H1 (cell line): ENCODE measurements around the gene PRRT2. TPM values are rescaled to one million over a fixed set of nuclear protein-coding genes. Genes with fewer than 3 reads are reported as not detected.

ENCODE experiments used
- BACH1 ChIP-seq: IDR thresholded peaks from 2 replicates; pipeline ENCODE4 v1.6.1; 2012; ENCODE audit warnings: low read length, improper control_type of control experiment
- MAFK ChIP-seq: IDR thresholded peaks from 2 replicates; pipeline ENCODE4 v1.6.1; 2012; ENCODE audit warnings: low read depth, mild to moderate bottlenecking, improper control_type of control experiment, low read length
- POU5F1 ChIP-seq: IDR thresholded peaks from 2 replicates; pipeline ENCODE4 v1.6.1; 2011; ENCODE audit warnings: low read depth, mild to moderate bottlenecking, low read length, moderate library complexity
- SIRT6 ChIP-seq: IDR thresholded peaks from one replicate; pipeline ENCODE4 v1.7.1; 2012; ENCODE audit warnings: low read length, inconsistent platforms
- polyA plus RNA-seq, 7 experiments: library from polyadenylated mRNA; depleted of rRNA in 3 of 7; stranded (reverse) in 5 of 7; unstranded in 2 of 7; fragments of >200 nt in 5 of 7; fragments of 200-250 nt in 2 of 7; gene quantifications; 1 replicate in 5 of 7; 2 replicates in 1 of 7; 4 replicates in 1 of 7; pipeline versions ENCODE4 v1.2.1 to v1.2.3, GENCODE V29; 2011 to 2013; ENCODE audit warnings: missing spikeins in 2 of 7, mixed read lengths in 2 of 7
- total RNA-seq: library from RNA; stranded (reverse); fragmentation: NEBNext Ultra II Directional; extraction: Animal tissue kit (Norgen Biotek cat#: 25700); gene quantifications from 2 replicates; pipeline ENCODE4 v1.2.1, GENCODE V29; 2021

The PRRT2 gene
- total and polyA plus RNA-seq, 2 of the 8 experiments (the other 6 are each of a cell fraction or from before 2014, with no cell fraction given), result 12.8 to 32.6 TPM

- TF ChIP-seq MAFK, result peak; percentile 11; the same call in 1 of the 2 replicates
- no peak for TF ChIP-seq SIRT6
- TF ChIP-seq BACH1, result no peak
- no peak for TF ChIP-seq POU5F1
- TF ChIP-seq, all 59 proteins: peak for 2
Measured at GRCh38 chr16:29808219-29808900, 3.6 kb upstream of the PRRT2 start (continued).
